Measurements from ENCODE around the gene MAML3.

MAML3 gene

GRCh38 chr4:139782926-139783522 is 371.0 kb downstream of the MAML3 start:
- DNase-seq (ENCODE audit: low spot score): no peak

- no peak for DNase-seq (ENCODE audit: low spot score)
Observed at GRCh38 chr4:139781066-139781465, 372.9 kb downstream of the MAML3 start.

- DNase-seq (ENCODE audit: low spot score): no peak
Observed at GRCh38 chr4:139779691-139780090, 374.3 kb downstream of the MAML3 start.

GRCh38 chr4:139777757-139778156 is 376.2 kb downstream of the MAML3 start:
- DNase-seq (ENCODE audit: low spot score): no peak

GRCh38 chr4:139776235-139776634 is 377.7 kb downstream of the MAML3 start:
- no peak for DNase-seq (ENCODE audit: low spot score)

GRCh38 chr4:139774759-139775487 is 379.1 kb downstream of the MAML3 start:
- no peak for DNase-seq (ENCODE audit: low spot score)

GRCh38 chr4:139773560-139774318 is 380.2 kb downstream of the MAML3 start:
- no peak for DNase-seq (ENCODE audit: low spot score)

- DNase-seq (ENCODE audit: low spot score): no peak
Observed at GRCh38 chr4:139770361-139770760, 383.6 kb downstream of the MAML3 start.

GRCh38 chr4:139769364-139769763 is 384.6 kb downstream of the MAML3 start:
- DNase-seq (ENCODE audit: low spot score): no peak

GRCh38 chr4:139768896-139769295 is 385.1 kb downstream of the MAML3 start:
- no peak for DNase-seq (ENCODE audit: low spot score)

- no peak for DNase-seq (ENCODE audit: low spot score)
Observed at GRCh38 chr4:139768366-139768765, 385.6 kb downstream of the MAML3 start.

- DNase-seq (ENCODE audit: low spot score): no peak
Observed at GRCh38 chr4:139767585-139767984, 386.4 kb downstream of the MAML3 start.

GRCh38 chr4:139767168-139767567 is 386.8 kb downstream of the MAML3 start:
- no peak for DNase-seq (ENCODE audit: low spot score)

- DNase-seq (ENCODE audit: low spot score): no peak
Observed at GRCh38 chr4:139764686-139765310, 389.2 kb downstream of the MAML3 start.

- DNase-seq (ENCODE audit: low spot score): no peak
Observed at GRCh38 chr4:139764182-139764581, 389.8 kb downstream of the MAML3 start.

GRCh38 chr4:139763672-139764071 is 390.3 kb downstream of the MAML3 start:
- DNase-seq (ENCODE audit: low spot score): no peak

- no peak for DNase-seq (ENCODE audit: low spot score)
Observed at GRCh38 chr4:139763205-139763604, 390.8 kb downstream of the MAML3 start.

- DNase-seq (ENCODE audit: low spot score): no peak
Observed at GRCh38 chr4:139762720-139763119, 391.3 kb downstream of the MAML3 start.

GRCh38 chr4:139761461-139761860 is 392.5 kb downstream of the MAML3 start:
- no peak for DNase-seq (ENCODE audit: low spot score)

GRCh38 chr4:139760567-139760966 is 393.4 kb downstream of the MAML3 start:
- no peak for DNase-seq (ENCODE audit: low spot score)

- no peak for DNase-seq (ENCODE audit: low spot score)
Observed at GRCh38 chr4:139759097-139759496, 394.9 kb downstream of the MAML3 start.

GRCh38 chr4:139756391-139757180 is 397.4 kb downstream of the MAML3 start:
- DNase-seq (ENCODE audit: low spot score): no peak

Data from activated CD4-positive, alpha-beta T cell treated with anti-CD3 and anti-CD28 coated beads, Interleukin-2, Interleukin-4, amounts not matched to agents 100 ng/mL and 50 ng/mL, durations not matched to agents 16 hours and 8 hours (primary cell).